ENCODE measurements around the gene GPATCH8.

DNA sequence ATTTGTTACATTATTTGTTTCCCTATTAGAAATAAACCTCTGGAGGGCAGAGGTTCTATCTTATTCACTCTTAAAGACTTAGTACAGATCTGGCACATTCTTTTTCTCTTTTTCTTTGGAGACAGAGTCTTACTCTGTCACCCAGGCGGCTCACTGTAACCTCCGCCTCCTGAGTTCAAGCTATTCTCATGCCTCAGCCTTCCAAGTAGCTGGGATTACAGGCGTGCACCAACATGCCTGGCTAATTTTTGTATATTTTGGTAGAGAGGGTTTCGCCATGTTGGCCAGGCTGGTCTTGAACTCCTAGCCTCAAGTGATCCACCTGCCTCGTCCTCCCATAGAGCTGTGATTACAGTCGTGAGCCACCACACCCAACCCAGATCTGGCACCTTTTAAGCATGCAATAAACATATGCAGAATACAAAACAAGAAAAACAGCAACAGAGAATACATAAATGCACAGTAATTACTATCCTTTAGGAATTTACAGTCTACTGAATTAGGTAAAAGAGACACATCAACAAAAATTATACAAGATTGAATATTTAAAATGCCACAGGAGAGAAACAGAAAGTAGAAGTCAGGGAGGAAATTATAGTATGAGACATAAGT lies 52.1 kb downstream of the GPATCH8 start:
- TF ChIP-seq POLR2A (IDR thresholded peaks at IDR 0.05; ENCODE audit: low read length) = no peak
- TF ChIP-seq GATA1 (IDR thresholded peaks at IDR 0.05; ENCODE audit: low read depth, low read length) = no peak
